Activated naive CD4-positive, alpha-beta T cell treated with anti-CD3 and anti-CD28 coated beads, Interleukin-2, amount 50 U/mL, for 16 hours (primary cell): ENCODE results near the gene INIP.

ENCODE experiments used
- DNase-seq: peaks from one replicate; pipeline ENCODE4 v3.0.0-alpha.2; 2020

The INIP gene

DNA sequence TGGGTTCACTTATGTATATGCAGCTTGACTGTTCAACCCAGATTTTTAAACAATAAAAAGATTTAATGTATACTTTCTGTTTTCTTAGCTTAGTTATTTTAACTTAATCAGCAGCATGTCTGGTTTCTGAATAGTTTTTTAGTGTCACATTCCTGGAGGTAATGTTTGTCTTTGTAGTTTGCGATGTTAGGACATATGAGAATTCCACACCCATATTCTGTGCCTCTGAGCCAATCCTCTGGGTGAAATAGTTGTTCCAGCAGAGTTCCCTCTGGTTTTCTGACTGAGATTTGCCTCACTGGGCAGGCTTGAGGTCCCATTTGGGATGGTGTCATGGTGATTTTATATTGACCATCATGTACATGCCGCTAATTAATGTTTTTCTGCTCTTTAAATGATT lies 48.6 kb downstream of the INIP start:
- DNase-seq: no peak

DNA sequence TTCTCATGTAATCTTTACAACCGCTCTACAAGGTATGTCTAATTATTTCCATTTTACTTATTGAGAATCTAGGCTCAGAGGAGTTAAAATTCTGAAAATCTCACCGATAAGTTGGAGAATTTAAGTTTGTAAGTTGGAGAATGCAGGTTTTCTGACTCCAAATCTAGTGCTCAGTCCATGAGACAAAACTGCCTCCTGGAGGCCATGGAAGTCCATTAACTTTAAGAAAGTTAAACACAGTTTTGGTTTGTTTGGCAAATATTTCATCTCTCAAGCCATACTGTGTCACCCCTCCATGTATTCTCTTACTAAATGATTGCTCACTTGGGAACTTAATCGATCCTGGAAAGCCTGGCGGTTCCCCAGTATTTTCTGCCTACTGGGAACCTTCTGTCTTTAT lies 52.6 kb downstream of the INIP start:
- no peak for DNase-seq

GRCh38 chr9:112664531-112664930 lies 53.4 kb downstream of the INIP start:
- no peak for DNase-seq

DNA sequence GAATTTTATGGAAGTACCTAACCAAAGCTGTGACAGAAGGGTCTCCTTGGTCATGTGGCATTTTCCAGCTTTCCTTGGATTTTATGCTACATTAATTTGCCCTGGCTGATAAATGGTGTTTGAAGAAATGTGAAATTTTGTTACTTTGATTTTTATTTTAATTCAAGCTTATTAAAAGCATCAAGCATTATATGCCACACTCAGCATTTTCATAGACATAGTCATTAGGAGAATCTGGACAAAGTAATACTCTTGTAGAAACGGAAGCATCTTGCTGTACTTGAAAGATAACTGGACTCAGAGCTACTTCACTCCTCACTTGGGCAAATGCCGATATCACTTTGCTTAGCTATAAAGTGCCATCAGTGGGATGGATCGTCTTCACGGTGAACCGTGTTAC lies 54.2 kb downstream of the INIP start:
- no peak for DNase-seq

- no peak for DNase-seq
Measured at GRCh38 chr9:112659906-112660305, 58.0 kb downstream of the INIP start.

- no peak for DNase-seq
Measured at GRCh38 chr9:112655668-112656067, 62.2 kb downstream of the INIP start.

GRCh38 chr9:112654282-112654681 lies 63.6 kb downstream of the INIP start:
- no peak for DNase-seq

DNA sequence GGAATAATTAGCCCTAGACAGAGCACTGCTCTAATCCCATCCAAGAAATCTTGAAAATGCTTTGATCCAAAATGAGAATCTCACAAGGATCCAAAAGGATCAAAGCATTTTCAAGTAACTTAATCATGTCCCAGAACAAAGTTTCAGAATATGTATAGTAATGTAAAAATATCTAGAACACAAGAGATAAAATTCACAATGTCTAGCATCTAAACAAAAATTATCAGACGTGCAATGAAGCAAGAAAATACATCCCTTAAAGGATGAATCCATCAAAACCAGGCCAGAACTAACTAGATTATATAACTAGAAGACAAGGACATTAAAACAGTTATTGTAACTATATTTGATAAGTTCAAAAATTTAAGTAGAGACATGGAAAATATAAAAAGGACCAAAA lies 69.3 kb downstream of the INIP start:
- DNase-seq: no peak

- no peak for DNase-seq
Measured at GRCh38 chr9:112647596-112647995, 70.3 kb downstream of the INIP start.

- no peak for DNase-seq
Measured at GRCh38 chr9:112642126-112642525, 75.8 kb downstream of the INIP start.

GRCh38 chr9:112640311-112640710 lies 77.6 kb downstream of the INIP start:
- DNase-seq: no peak
